Measurements from ENCODE around the gene CEP164. TPM values are rescaled to one million over a fixed set of nuclear protein-coding genes. Genes with fewer than 3 reads are reported as not detected.

Gene CEP164
- total RNA-seq, 1 donor from 2014 or later: 28.6 TPM

DNA sequence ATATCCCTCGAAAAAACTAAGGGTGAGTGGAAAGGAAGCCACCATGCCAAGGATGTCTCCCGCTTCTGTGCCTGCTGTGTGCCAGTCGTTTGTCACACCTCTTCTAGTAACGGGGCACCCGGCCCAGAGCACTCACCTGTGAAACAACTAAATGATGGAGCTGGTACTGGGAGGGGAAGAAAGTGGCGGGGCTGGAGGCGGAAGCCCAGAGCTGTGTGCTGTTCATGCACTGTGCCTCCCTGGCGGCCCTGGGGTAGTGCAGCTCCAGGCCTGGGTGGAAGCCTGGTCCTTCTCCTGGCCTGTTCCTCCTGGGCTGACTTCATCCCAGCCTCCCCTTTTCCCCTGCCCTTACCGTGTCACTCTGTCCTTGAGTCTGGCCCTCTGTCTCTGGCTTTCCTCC, 130.2 kb downstream of the CEP164 start:
- no peak overlapping the region for H3K4me3 Mint-ChIP-seq (ENCODE audit: unreplicated experiment)
- H3K36me3 Mint-ChIP-seq (ENCODE audit: low read depth, unreplicated experiment): no peaks in the 10 kb centered on the region
- H3K27me3 Mint-ChIP-seq (ENCODE audit: unreplicated experiment): peaks cover 11% of the 10 kb centered on the region
- no peaks in the 10 kb centered on the region for H3K4me1 Mint-ChIP-seq (ENCODE audit: unreplicated experiment)
- TF ChIP-seq, protein P1, sequence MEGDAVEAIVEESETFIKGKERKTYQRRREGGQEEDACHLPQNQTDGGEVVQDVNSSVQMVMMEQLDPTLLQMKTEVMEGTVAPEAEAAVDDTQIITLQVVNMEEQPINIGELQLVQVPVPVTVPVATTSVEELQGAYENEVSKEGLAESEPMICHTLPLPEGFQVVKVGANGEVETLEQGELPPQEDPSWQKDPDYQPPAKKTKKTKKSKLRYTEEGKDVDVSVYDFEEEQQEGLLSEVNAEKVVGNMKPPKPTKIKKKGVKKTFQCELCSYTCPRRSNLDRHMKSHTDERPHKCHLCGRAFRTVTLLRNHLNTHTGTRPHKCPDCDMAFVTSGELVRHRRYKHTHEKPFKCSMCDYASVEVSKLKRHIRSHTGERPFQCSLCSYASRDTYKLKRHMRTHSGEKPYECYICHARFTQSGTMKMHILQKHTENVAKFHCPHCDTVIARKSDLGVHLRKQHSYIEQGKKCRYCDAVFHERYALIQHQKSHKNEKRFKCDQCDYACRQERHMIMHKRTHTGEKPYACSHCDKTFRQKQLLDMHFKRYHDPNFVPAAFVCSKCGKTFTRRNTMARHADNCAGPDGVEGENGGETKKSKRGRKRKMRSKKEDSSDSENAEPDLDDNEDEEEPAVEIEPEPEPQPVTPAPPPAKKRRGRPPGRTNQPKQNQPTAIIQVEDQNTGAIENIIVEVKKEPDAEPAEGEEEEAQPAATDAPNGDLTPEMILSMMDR (IDR thresholded peaks at IDR 0.05; ENCODE audit: unreplicated experiment): no peak
- H3K9me3 Mint-ChIP-seq (ENCODE audit: unreplicated experiment): no peaks in the 10 kb centered on the region
- DNase-seq (ENCODE audit: low spot score): no peak
- H3K27ac Mint-ChIP-seq (ENCODE audit: unreplicated experiment): no peak overlapping the region

DNA sequence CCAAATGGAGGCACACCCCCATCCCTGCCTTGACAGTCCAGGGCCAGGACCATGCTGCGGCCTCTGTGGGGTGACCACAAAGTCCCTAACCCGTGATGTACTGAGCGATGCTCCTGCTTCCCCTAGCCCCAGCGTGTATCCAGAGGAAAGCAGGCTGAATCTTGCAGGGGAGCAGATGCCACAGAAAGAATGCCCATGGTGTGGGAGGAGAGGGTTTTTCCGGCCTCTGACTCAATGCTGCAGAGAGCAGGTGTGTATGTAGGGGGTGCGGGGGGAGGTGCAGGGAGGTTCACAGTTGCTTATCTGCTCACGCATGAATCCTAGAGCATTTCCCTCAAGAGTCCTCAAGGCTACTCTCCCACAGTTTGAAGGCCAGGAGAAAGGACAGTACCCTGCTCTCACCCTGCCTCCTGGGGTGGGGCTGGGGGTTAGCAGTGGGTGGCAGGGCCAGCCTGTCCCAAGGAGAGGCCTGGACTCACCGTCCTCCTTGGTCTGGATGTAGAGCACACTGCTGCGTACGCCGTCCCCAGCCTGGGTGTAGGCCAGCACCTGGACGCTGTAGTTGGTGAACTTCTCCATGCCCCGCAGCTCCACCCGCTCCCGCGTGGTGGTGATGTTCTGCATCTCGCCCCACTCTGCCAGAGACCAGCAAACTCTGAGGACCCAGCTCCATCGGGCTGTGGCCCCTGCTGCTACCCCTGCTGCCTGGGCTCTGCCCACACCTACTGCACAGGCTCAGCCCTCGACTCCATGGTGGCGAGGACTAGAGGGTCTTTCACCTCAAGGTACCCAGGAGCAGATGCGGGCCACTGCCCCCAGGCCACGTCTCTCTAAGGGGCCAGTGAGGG, 130.8 kb downstream of the CEP164 start:
- H3K4me1 Mint-ChIP-seq (ENCODE audit: unreplicated experiment): no peaks in the 10 kb centered on the region
- no peak overlapping the region for H3K27ac Mint-ChIP-seq (ENCODE audit: unreplicated experiment)
- H3K9me3 Mint-ChIP-seq (ENCODE audit: unreplicated experiment): no peaks in the 10 kb centered on the region
- TF ChIP-seq, protein P1 (IDR thresholded peaks at IDR 0.05; ENCODE audit: unreplicated experiment): no peak
- no peak for DNase-seq (ENCODE audit: low spot score)
- H3K4me3 Mint-ChIP-seq (ENCODE audit: unreplicated experiment): no peak overlapping the region
- no peaks in the 10 kb centered on the region for H3K36me3 Mint-ChIP-seq (ENCODE audit: low read depth, unreplicated experiment)
- H3K27me3 Mint-ChIP-seq (ENCODE audit: unreplicated experiment): peaks cover 13% of the 10 kb centered on the region

DNA sequence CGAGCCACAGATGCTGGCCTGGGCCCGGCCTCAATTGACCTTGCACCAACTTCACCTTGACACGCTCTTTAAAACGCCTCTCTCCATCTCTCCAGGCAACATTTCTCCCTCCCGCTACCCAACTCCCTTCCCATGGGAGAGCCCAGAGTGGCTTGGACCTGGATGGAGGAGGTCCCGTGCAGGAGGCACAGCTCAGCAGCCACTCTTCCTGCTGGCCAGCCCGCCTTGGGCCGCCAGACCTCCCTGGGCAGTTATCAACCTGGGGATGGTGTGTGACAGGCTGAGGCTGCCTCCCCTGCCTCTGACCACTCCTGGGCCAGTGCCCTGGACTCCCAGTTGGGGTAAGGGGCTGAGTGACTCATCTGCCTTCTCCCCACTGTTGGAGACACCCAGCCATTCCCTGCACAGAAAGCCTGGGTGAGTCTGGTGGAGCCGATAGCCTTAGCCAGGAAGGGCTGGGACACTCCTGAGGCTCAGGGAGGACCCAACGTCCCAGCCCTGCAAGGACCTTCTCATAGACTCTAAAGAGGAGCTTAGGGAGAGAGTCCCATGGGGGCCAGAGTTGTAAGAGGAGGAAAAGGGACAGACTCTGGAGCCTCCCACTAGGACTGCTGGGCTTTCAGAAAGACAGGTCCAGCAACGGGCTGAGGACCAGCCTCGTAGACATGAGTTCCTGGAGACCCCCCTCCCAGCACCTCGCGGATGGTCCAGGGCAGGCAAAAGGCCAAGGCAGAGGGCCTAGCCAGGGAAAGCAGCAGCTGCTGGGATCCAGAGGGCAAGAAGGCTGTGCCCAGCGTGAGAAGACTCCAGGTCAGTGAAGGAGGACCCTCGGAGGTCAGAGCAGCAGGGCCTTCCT, 131.7 kb downstream of the CEP164 start:
- DNase-seq (ENCODE audit: low spot score): no peak
- TF ChIP-seq, protein P1 (IDR thresholded peaks at IDR 0.05; ENCODE audit: unreplicated experiment): no peak
- Mint-ChIP-seq H3K4me3 (ENCODE audit: unreplicated experiment) (no peak overlapping the region), H3K27ac (ENCODE audit: unreplicated experiment) (no peak overlapping the region), H3K9me3 (ENCODE audit: unreplicated experiment) (no peaks in the 10 kb centered on the region), H3K27me3 (ENCODE audit: unreplicated experiment) (peaks cover 15% of the 10 kb centered on the region), H3K4me1 (ENCODE audit: unreplicated experiment) (no peaks in the 10 kb centered on the region), H3K36me3 (ENCODE audit: low read depth, unreplicated experiment) (no peaks in the 10 kb centered on the region)

DNA sequence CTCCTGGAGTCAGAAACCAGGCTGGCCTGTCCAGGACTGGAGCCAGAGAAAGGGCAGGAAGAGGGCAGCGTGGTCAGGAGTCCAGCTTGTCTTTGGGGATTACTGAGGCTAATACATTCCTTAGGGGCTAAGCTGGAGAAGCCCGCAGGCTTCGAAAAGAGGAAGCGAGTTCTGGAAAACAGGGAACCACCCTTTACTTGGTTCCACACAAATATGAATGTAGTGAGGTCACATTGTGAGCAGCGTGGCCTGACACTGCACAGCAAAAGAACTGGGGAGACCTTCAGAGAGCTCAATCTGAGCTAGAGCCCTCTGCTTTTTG, 132.3 kb downstream of the CEP164 start:
- no peak overlapping the region for H3K4me3 Mint-ChIP-seq (ENCODE audit: unreplicated experiment)
- no peak for DNase-seq (ENCODE audit: low spot score)
- no peaks in the 10 kb centered on the region for H3K4me1 Mint-ChIP-seq (ENCODE audit: unreplicated experiment)
- no peaks in the 10 kb centered on the region for H3K36me3 Mint-ChIP-seq (ENCODE audit: low read depth, unreplicated experiment)
- H3K27me3 Mint-ChIP-seq (ENCODE audit: unreplicated experiment): peaks cover 15% of the 10 kb centered on the region
- H3K9me3 Mint-ChIP-seq (ENCODE audit: unreplicated experiment): no peaks in the 10 kb centered on the region
- TF ChIP-seq, protein P1 (IDR thresholded peaks at IDR 0.05; ENCODE audit: unreplicated experiment): no peak
- H3K27ac Mint-ChIP-seq (ENCODE audit: unreplicated experiment): no peak overlapping the region
